Activated T-cell treated with anti-CD3 and anti-CD28 coated beads for 1 hour (primary cell): Measurements from ENCODE around the gene ENDOD1.

Experiments used
- DNase-seq: peaks from one replicate; pipeline ENCODE4 v3.0.0-alpha.2; 2020; ENCODE audit warnings: low read depth

Gene ENDOD1

DNA sequence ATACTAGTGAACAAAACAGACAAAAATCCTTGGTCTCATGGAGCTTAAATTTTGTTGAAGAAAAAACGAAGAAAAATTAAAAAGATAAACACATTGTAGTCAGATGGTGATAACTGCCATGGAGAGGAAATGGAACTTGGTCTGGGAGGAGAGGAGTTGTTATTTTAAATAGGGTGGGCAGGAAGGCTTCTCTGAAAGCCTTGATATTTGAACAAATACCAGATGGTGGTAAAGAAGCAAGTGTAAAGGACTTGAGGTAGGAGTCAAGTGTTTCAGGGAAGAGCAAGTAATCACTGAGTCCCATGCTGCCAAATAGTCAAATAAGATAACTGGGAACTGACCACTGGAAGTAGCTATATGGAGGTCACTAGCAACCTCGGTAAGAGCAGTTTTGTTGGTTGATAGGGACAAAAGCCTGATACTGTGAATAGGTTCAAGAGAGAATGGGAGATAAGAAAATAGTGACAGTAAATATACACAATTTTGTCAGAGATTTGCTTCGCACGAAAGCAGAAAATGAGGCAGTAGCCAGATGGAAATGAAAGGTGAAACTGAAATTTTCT lies 86.3 kb downstream of the ENDOD1 start:
- no peak for DNase-seq
